ENCODE data around the gene FAM13C. TPM values are rescaled to one million over a fixed set of nuclear protein-coding genes. Genes with fewer than 3 reads are reported as not detected.

FAM13C gene
- total and polyA plus RNA-seq, 2 of the 4 experiments (the other 2 are of a cell fraction): 1.6 to 2.9 TPM

DNA sequence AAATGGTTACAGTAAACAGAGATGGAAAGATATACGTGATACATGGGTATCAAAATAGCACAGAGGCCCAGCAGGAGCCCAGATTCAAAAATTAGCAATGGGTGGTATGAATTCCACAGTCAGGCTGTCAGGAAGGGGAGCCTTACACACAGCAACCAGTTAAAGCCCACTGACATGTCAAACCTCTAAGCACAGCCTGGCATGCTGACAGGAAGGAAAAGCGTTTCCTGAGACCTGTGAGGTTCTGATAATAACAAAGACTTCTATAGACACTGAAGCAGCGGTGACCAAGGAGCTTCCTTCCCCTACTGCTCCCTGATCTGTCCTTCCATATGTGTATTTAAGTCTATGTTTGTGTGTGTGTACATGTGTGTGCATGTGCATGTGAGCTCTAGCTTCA lies 96.0 kb downstream of the FAM13C start:
- Histone ChIP-seq H2AK5ac (ENCODE audit: low read depth, low read length) (no peak overlapping the region), H3K4me1 (ENCODE audit: control insufficient read depth, insufficient read depth, low read length) (peaks cover 2% of the 10 kb centered on the region; the same call in 1 of the 2 replicates), H3K4me3 (ENCODE audit: insufficient read depth, low read depth, low read length) (no peak overlapping the region), H2AFZ (replicated peaks; ENCODE audit: low read length, poor library complexity) (no peak overlapping the region), H3K14ac (replicated peaks; ENCODE audit: low read depth, low read length) (no peak overlapping the region), H3K79me1 (ENCODE audit: low read depth in 1 of 2, low read length in 2 of 2) (no peaks in the 10 kb centered on the region), H2BK5ac (ENCODE audit: low read depth, low read length, poor library complexity, severe bottlenecking) (no peak overlapping the region), H4K20me1 (ENCODE audit: insufficient read depth, low read length) (no peaks in the 10 kb centered on the region), H3K18ac (ENCODE audit: low read depth, low read length) (no peak overlapping the region), H3K27ac (ENCODE audit: insufficient read depth, low read length) (no peak overlapping the region), H3K27me3 (ENCODE audit: control insufficient read depth, insufficient read depth, low read length) (no peaks in the 10 kb centered on the region), H3K9me3 (ENCODE audit: control insufficient read depth, insufficient read depth, low read length) (no peaks in the 10 kb centered on the region), H4K8ac (ENCODE audit: low read depth in 2 of 2, low read length in 2 of 2) (no peak overlapping the region), H3K36me3 (ENCODE audit: control insufficient read depth, insufficient read depth, low read length) (no peaks in the 10 kb centered on the region), H2BK15ac (ENCODE audit: low read depth, low read length) (no peak overlapping the region), H2BK20ac (ENCODE audit: low read depth, low read length) (no peak overlapping the region), H2AK9ac (replicated peaks; ENCODE audit: low read depth, low read length, poor library complexity) (no peak overlapping the region), H4K5ac (ENCODE audit: low read depth, low read length) (no peak overlapping the region), H3K9me1 (ENCODE audit: insufficient read depth, low read length) (no peaks in the 10 kb centered on the region), H3K4me2 (ENCODE audit: low read depth, low read length) (no peak overlapping the region), H2BK120ac (ENCODE audit: low read depth, low read length) (no peak overlapping the region), H3K9ac (ENCODE audit: low read depth, low read length) (no peak overlapping the region), H3K56ac (ENCODE audit: extremely low read depth, insufficient read depth, low read length) (no peak overlapping the region), H3K23ac (ENCODE audit: low read depth, low read length) (no peak overlapping the region), H3K4ac (ENCODE audit: low read depth, low read length) (no peak overlapping the region), H4K91ac (ENCODE audit: insufficient read depth, low read depth, low read length) (no peak overlapping the region)
- TF ChIP-seq SMC3 (IDR thresholded peaks at IDR 0.05; ENCODE audit: low read depth, low read length) (no peak), MAZ (IDR thresholded peaks at IDR 0.05; ENCODE audit: borderline replicate concordance, low read depth, low read length) (no peak), MXI1 (IDR thresholded peaks at IDR 0.05; ENCODE audit: borderline replicate concordance, low read depth, low read length) (no peak), NFE2L2 (IDR thresholded peaks at IDR 0.05; ENCODE audit: low read depth, low read length) (no peak), RFX5 (IDR thresholded peaks at IDR 0.05; ENCODE audit: low read depth, low read length) (no peak), CEBPB (IDR thresholded peaks at IDR 0.05; ENCODE audit: low read depth, low read length) (no peak), POLR2A (IDR thresholded peaks at IDR 0.05; ENCODE audit: low read depth, low read length) (no peak), RCOR1 (IDR thresholded peaks at IDR 0.05; ENCODE audit: insufficient replicate concordance, low read length) (no peak), CHD1 (IDR thresholded peaks at IDR 0.05; ENCODE audit: low read depth, low read length) (no peak), MAFK (IDR thresholded peaks at IDR 0.05; ENCODE audit: low read depth, low read length) (no peak), FOS (IDR thresholded peaks at IDR 0.05; ENCODE audit: low read depth, low read length) (no peak), RAD21 (IDR thresholded peaks at IDR 0.05; ENCODE audit: low read length) (no peak), BHLHE40 (IDR thresholded peaks at IDR 0.05; ENCODE audit: low read depth, low read length) (no peak)
- TF ChIP-seq, protein P1, sequence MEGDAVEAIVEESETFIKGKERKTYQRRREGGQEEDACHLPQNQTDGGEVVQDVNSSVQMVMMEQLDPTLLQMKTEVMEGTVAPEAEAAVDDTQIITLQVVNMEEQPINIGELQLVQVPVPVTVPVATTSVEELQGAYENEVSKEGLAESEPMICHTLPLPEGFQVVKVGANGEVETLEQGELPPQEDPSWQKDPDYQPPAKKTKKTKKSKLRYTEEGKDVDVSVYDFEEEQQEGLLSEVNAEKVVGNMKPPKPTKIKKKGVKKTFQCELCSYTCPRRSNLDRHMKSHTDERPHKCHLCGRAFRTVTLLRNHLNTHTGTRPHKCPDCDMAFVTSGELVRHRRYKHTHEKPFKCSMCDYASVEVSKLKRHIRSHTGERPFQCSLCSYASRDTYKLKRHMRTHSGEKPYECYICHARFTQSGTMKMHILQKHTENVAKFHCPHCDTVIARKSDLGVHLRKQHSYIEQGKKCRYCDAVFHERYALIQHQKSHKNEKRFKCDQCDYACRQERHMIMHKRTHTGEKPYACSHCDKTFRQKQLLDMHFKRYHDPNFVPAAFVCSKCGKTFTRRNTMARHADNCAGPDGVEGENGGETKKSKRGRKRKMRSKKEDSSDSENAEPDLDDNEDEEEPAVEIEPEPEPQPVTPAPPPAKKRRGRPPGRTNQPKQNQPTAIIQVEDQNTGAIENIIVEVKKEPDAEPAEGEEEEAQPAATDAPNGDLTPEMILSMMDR (conservative IDR thresholded peaks at IDR 0.05; ENCODE audit: low read depth, low read length): no peak
- TF ChIP-seq, protein P2, sequence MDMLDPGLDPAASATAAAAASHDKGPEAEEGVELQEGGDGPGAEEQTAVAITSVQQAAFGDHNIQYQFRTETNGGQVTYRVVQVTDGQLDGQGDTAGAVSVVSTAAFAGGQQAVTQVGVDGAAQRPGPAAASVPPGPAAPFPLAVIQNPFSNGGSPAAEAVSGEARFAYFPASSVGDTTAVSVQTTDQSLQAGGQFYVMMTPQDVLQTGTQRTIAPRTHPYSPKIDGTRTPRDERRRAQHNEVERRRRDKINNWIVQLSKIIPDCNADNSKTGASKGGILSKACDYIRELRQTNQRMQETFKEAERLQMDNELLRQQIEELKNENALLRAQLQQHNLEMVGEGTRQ (IDR thresholded peaks at IDR 0.05; ENCODE audit: low read depth, low read length): no peak
- TF ChIP-seq, protein P3, sequence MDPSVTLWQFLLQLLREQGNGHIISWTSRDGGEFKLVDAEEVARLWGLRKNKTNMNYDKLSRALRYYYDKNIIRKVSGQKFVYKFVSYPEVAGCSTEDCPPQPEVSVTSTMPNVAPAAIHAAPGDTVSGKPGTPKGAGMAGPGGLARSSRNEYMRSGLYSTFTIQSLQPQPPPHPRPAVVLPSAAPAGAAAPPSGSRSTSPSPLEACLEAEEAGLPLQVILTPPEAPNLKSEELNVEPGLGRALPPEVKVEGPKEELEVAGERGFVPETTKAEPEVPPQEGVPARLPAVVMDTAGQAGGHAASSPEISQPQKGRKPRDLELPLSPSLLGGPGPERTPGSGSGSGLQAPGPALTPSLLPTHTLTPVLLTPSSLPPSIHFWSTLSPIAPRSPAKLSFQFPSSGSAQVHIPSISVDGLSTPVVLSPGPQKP (IDR thresholded peaks at IDR 0.05; ENCODE audit: borderline replicate concordance, low read depth, low read length): no peak
- POLR2A ChIA-PET (ENCODE audit: unreplicated experiment): no interaction called here
- in situ Hi-C loops (cut with MboI; ENCODE audit: low sequenced_read_pairs): no loop called here
- CTCF ChIA-PET: interaction anchor here (0.6 kb wide), 1 partner anchor 1406 kb away, joined by 3 read pairs; no protein-coding TSS in a partner anchor
- dilution Hi-C loops (cut with HindIII; ENCODE audit: low sequenced_read_pairs, unreplicated experiment): no loop called here
- BruUV-seq (replicated peaks): no TSS peak
- no peak for ATAC-seq (ENCODE audit: low read depth)
- intact Hi-C loops (cut with micrococcal nuclease): no loop called here
- 0% methylated on average over 1 of the region's 3 CpGs; no CpG with 5 or more reads in 1 of the 2 experiments for WGBS, 2 experiments (ENCODE audit: extremely low coverage in 2 of 2, insufficient read length in 1 of 2)
- no peak for DNase-seq
